CD14-positive monocyte (primary cell): ENCODE data around the gene LRRTM4. TPM values are rescaled to one million over a fixed set of nuclear protein-coding genes. Genes with fewer than 3 reads are reported as not detected.

ENCODE experiments used
- DNase-seq, 3 donors: peaks; one replicate each; pipeline ENCODE4 v3.0.0-alpha.2; 2011 to 2022
- H2AFZ ChIP-seq: 2 replicates; pipeline ENCODE4 v1.6.0; 2012; ENCODE audit warnings: mild to moderate bottlenecking, low read depth, low read length, inconsistent platforms; ENCODE audit not compliant: insufficient read depth, poor library complexity, severe bottlenecking
- H3K27ac ChIP-seq, 2 donors: 1 replicate in 1 of 2; 2 replicates in 1 of 2; pipeline ENCODE4 v1.5.1; 2012 to 2013; ENCODE audit warnings: low read length in 2 of 2, control low read depth in 1 of 2, inconsistent platforms in 1 of 2, low read depth in 1 of 2, mild to moderate bottlenecking in 1 of 2
- H3K27me3 ChIP-seq, 2 donors: one replicate each; pipeline versions ENCODE4 v1.6.0 to v1.6.1; 2011 to 2013; ENCODE audit warnings: low read length in 2 of 2; ENCODE audit not compliant: control insufficient read depth in 2 of 2, insufficient read depth in 2 of 2
- H3K36me3 ChIP-seq, 2 donors: replicated peaks in 1 of 2; 1 replicate in 1 of 2; 2 replicates in 1 of 2; pipeline versions ENCODE4 v1.5.1 to v1.6.1; 2012 to 2013; ENCODE audit warnings: low read length in 2 of 2, control low read depth in 1 of 2, inconsistent platforms in 1 of 2, mild to moderate bottlenecking in 1 of 2; ENCODE audit not compliant: insufficient read depth in 2 of 2, control insufficient read depth in 1 of 2
- H3K4me1 ChIP-seq, 2 donors: 1 replicate in 1 of 2; 2 replicates in 1 of 2; pipeline versions ENCODE4 v1.5.1 to v1.6.1; 2012 to 2013; ENCODE audit warnings: low read length in 2 of 2, control low read depth in 1 of 2, inconsistent platforms in 1 of 2, mild to moderate bottlenecking in 1 of 2, moderate library complexity in 1 of 2; ENCODE audit not compliant: insufficient read depth in 2 of 2, control insufficient read depth in 1 of 2
- H3K4me2 ChIP-seq: replicated peaks from 2 replicates; pipeline ENCODE3; 2012; ENCODE audit warnings: low read length, moderate library complexity, mild to moderate bottlenecking; ENCODE audit not compliant: poor library complexity, severe bottlenecking; ENCODE audit errors: extremely low read depth
- H3K4me3 ChIP-seq, 3 experiments: fragments of 200-600 bp in 1 of 3; sonication (generic) in 1 of 3; replicated peaks in 1 of 3; 1 replicate in 2 of 3; 2 replicates in 1 of 3; pipeline ENCODE4 v1.5.1; 2011 to 2013; ENCODE audit warnings: low read length in 3 of 3, mild to moderate bottlenecking in 3 of 3, control low read depth in 2 of 3, low read depth in 2 of 3, inconsistent platforms in 1 of 3, moderate library complexity in 1 of 3
- H3K79me2 ChIP-seq: 2 replicates; pipeline ENCODE4 v1.6.0; 2012; ENCODE audit warnings: mild to moderate bottlenecking, control low read depth, inconsistent platforms, low read length, moderate library complexity; ENCODE audit not compliant: insufficient read depth
- H3K9ac ChIP-seq: 2 replicates; pipeline ENCODE4 v1.6.0; 2017; ENCODE audit warnings: low read length, mild to moderate bottlenecking; ENCODE audit not compliant: insufficient read depth, poor library complexity, severe bottlenecking
- H3K9me3 ChIP-seq, 2 donors: replicated peaks in 1 of 2; 1 replicate in 1 of 2; 2 replicates in 1 of 2; pipeline versions ENCODE4 v1.5.1 to v1.6.1; 2012 to 2013; ENCODE audit warnings: low read length in 2 of 2, control low read depth in 1 of 2; ENCODE audit not compliant: control insufficient read depth in 1 of 2, insufficient read depth in 1 of 2
- H4K20me1 ChIP-seq: 2 replicates; pipeline ENCODE4 v1.6.0; 2012; ENCODE audit warnings: mild to moderate bottlenecking, low read length, control low read depth, moderate library complexity; ENCODE audit not compliant: insufficient read depth
- H3K27ac Mint-ChIP-seq, 7 donors: one replicate each; pipeline ENCODE4 v1.8.0; 2020; ENCODE audit warnings: mild to moderate bottlenecking in 7 of 7, mixed read lengths in 7 of 7, moderate library complexity in 6 of 7, inconsistent platforms in 2 of 7
- H3K27me3 Mint-ChIP-seq, 3 donors: one replicate each; pipeline ENCODE4 v1.8.0; 2021 to 2022; ENCODE audit warnings: low read depth in 3 of 3, mild to moderate bottlenecking in 3 of 3, mixed read lengths in 3 of 3, moderate library complexity in 3 of 3, inconsistent platforms in 1 of 3
- H3K36me3 Mint-ChIP-seq, 2 donors: one replicate each; pipeline ENCODE4 v1.8.0; 2020; ENCODE audit warnings: mixed read lengths in 2 of 2, inconsistent platforms in 1 of 2, mild to moderate bottlenecking in 1 of 2
- H3K4me1 Mint-ChIP-seq: one replicate; pipeline ENCODE4 v1.8.0; 2020; ENCODE audit warnings: mild to moderate bottlenecking, mixed read lengths
- H3K4me3 Mint-ChIP-seq, 2 donors: one replicate each; pipeline ENCODE4 v1.8.0; 2020; ENCODE audit warnings: mild to moderate bottlenecking in 2 of 2, mixed read lengths in 2 of 2, moderate library complexity in 1 of 2
- H3K9me3 Mint-ChIP-seq, 7 donors: one replicate each; pipeline ENCODE4 v1.8.0; 2020 to 2022; ENCODE audit warnings: mixed read lengths in 7 of 7, mild to moderate bottlenecking in 6 of 7, moderate library complexity in 6 of 7, inconsistent platforms in 2 of 7
- WGBS: methylation state at CpG from one replicate; pipeline ENCODE4 v1.1.5; 2013; ENCODE audit warnings: missing lambda C conversion rate; ENCODE audit not compliant: insufficient coverage; 5-methylcytosine and 5-hydroxymethylcytosine counted together
- intact Hi-C, 2 donors: fragments of 100-400 bp; cut with micrococcal nuclease; formaldehyde crosslinking; loops; one replicate each; pipeline versions ENCODE4 v1.15.0 to v1.15.1; 2023
- polyA plus RNA-seq, 3 donors: library from polyadenylated mRNA; depleted of rRNA in 1 of 3; unstranded in 2 of 3; stranded (reverse) in 1 of 3; fragments of 300-500 nt in 2 of 3; fragments of >200 nt in 1 of 3; fragmentation: Illumina TruSeq in 2 of 3; gene quantifications; 1 replicate in 2 of 3; 2 replicates in 1 of 3; pipeline ENCODE4 v1.2.3, GENCODE V29; 2012 to 2021
- TF ChIP-seq, protein P1 (sequence below): fragments of 200-600 bp; IDR thresholded peaks from one replicate; pipeline ENCODE4 v1.8.0; 2022; ENCODE audit warnings: antibody characterized with exemption, mild to moderate bottlenecking

LRRTM4 gene
- polyA plus RNA-seq, 3 donors = not detected

- Histone ChIP-seq H4K20me1 (no peaks in the 10 kb centered on the region), H3K4me1 (no peaks in the 10 kb centered on the region), H2AFZ (no peak overlapping the region), H3K9me3 (no peaks in the 10 kb centered on the region), H3K79me2 (no peaks in the 10 kb centered on the region), H3K36me3 (no peaks in the 10 kb centered on the region), H3K27ac (no peak overlapping the region), H3K4me2 (no peak overlapping the region), H3K4me3 (no peak overlapping the region), H3K27me3 (no peaks in the 10 kb centered on the region), H3K9ac (no peak overlapping the region)
- WGBS = 80% methylated on average over 6 of the region's 7 CpGs
- DNase-seq = no peak
- no peaks in the 10 kb centered on the region for H3K36me3 Mint-ChIP-seq
- no peaks in the 10 kb centered on the region for H3K4me1 Mint-ChIP-seq
- peaks cover 0 to 3% (median 2%) of the 10 kb centered on the region in 3 donors for H3K27me3 Mint-ChIP-seq
- no peak overlapping the region for H3K4me3 Mint-ChIP-seq
- intact Hi-C loops = no loop called here
- H3K27ac Mint-ChIP-seq = no peak overlapping the region
- TF ChIP-seq, protein P1, sequence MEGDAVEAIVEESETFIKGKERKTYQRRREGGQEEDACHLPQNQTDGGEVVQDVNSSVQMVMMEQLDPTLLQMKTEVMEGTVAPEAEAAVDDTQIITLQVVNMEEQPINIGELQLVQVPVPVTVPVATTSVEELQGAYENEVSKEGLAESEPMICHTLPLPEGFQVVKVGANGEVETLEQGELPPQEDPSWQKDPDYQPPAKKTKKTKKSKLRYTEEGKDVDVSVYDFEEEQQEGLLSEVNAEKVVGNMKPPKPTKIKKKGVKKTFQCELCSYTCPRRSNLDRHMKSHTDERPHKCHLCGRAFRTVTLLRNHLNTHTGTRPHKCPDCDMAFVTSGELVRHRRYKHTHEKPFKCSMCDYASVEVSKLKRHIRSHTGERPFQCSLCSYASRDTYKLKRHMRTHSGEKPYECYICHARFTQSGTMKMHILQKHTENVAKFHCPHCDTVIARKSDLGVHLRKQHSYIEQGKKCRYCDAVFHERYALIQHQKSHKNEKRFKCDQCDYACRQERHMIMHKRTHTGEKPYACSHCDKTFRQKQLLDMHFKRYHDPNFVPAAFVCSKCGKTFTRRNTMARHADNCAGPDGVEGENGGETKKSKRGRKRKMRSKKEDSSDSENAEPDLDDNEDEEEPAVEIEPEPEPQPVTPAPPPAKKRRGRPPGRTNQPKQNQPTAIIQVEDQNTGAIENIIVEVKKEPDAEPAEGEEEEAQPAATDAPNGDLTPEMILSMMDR = no peak
- H3K9me3 Mint-ChIP-seq = peaks cover 0 to 2% (median 0%) of the 10 kb centered on the region in 7 donors
These were observed 2.2 kb downstream of the LRRTM4 start for GRCh38 chr2:77519888-77520506.

GRCh38 chr2:77519164-77519887 is 2.9 kb downstream of the LRRTM4 start:
- Histone ChIP-seq H2AFZ (no peak overlapping the region), H3K27me3 (no peaks in the 10 kb centered on the region), H3K9me3 (no peaks in the 10 kb centered on the region), H4K20me1 (no peaks in the 10 kb centered on the region), H3K4me1 (no peaks in the 10 kb centered on the region), H3K4me3 (no peak overlapping the region), H3K36me3 (no peaks in the 10 kb centered on the region), H3K9ac (no peak overlapping the region), H3K27ac (no peak overlapping the region), H3K79me2 (no peaks in the 10 kb centered on the region), H3K4me2 (no peak overlapping the region)
- H3K4me3 Mint-ChIP-seq = no peak overlapping the region
- H3K27me3 Mint-ChIP-seq = peaks cover 0 to 3% (median 2%) of the 10 kb centered on the region in 3 donors
- 93% methylated on average over 10 of the region's 14 CpGs for WGBS
- no peaks in the 10 kb centered on the region for H3K4me1 Mint-ChIP-seq
- no peak for DNase-seq
- H3K36me3 Mint-ChIP-seq = no peaks in the 10 kb centered on the region
- intact Hi-C loops = no loop called here
- H3K27ac Mint-ChIP-seq = no peak overlapping the region
- peaks cover 0 to 2% (median 0%) of the 10 kb centered on the region in 7 donors for H3K9me3 Mint-ChIP-seq
- TF ChIP-seq, protein P1 = no peak
